Measurements from ENCODE around the gene SPTBN5. TPM values are rescaled to one million over a fixed set of nuclear protein-coding genes. Genes with fewer than 3 reads are reported as not detected.

The SPTBN5 gene
- total RNA-seq, 4 donors from 2014 or later, result 0.27 to 4.1 (median 1.8) TPM; not detected in 1

GRCh38 chr15:41891226-41891625 lies 2.6 kb downstream of the SPTBN5 start:
- H3K27me3 ChIP-seq, result no peaks in the 10 kb centered on the region
- TF ChIP-seq, protein P1, sequence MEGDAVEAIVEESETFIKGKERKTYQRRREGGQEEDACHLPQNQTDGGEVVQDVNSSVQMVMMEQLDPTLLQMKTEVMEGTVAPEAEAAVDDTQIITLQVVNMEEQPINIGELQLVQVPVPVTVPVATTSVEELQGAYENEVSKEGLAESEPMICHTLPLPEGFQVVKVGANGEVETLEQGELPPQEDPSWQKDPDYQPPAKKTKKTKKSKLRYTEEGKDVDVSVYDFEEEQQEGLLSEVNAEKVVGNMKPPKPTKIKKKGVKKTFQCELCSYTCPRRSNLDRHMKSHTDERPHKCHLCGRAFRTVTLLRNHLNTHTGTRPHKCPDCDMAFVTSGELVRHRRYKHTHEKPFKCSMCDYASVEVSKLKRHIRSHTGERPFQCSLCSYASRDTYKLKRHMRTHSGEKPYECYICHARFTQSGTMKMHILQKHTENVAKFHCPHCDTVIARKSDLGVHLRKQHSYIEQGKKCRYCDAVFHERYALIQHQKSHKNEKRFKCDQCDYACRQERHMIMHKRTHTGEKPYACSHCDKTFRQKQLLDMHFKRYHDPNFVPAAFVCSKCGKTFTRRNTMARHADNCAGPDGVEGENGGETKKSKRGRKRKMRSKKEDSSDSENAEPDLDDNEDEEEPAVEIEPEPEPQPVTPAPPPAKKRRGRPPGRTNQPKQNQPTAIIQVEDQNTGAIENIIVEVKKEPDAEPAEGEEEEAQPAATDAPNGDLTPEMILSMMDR (IDR thresholded peaks at IDR 0.05), result no peak
- TF ChIP-seq POLR2A (IDR thresholded peaks at IDR 0.05), result no peak
- H3K9me3 ChIP-seq, result no peaks in the 10 kb centered on the region
- peaks cover 0 to 24% (median 13%) of the 10 kb centered on the region in 4 donors for H3K4me1 ChIP-seq
- no peaks in the 10 kb centered on the region for H3K36me3 ChIP-seq
- H3K4me3 ChIP-seq, result no peak overlapping the region
- DNase-seq, result no peak
- no peak overlapping the region for H3K27ac ChIP-seq

DNA sequence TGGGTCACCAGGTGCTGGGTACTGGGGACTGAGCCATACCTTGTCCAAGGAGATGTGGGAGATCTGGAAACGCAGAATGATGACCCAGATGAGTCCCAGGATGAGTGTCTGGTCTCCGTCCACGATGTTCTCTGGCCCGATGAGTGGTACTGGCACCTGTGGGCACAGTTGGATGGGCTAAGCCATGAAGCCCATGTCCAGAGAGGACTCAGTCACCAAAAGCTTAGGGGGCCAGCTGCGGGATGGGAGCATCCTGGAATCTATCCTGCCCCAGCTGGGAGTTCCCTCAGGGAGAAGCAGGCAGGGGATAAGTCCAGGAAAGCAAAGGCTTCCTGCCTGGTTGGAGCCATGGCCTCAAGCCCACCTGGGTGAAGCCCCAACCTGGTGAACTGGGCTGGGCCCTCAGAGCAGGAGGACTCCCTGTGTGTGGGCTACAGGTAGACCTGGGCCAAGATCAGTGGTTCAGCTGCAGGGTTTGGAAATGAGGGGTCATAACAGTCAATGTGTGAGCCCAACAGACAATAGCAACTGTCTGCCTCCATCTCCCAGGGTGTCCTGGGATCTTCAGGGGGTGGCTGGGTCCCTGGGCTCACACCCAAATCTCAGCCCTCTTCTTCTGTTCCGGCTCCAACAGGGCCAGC lies 3.7 kb downstream of the SPTBN5 start:
- Histone ChIP-seq H3K27ac (no peak overlapping the region), H3K36me3 (no peaks in the 10 kb centered on the region), H3K27me3 (no peaks in the 10 kb centered on the region), H3K9me3 (no peaks in the 10 kb centered on the region), H3K4me3 (no peak overlapping the region), H3K4me1 (peaks cover 0 to 21% (median 12%) of the 10 kb centered on the region in 4 donors)
- no peak for TF ChIP-seq POLR2A (IDR thresholded peaks at IDR 0.05)
- TF ChIP-seq, protein P1 (IDR thresholded peaks at IDR 0.05), result no peak
- no peak for DNase-seq

GRCh38 chr15:41888662-41889253 lies 5.1 kb downstream of the SPTBN5 start:
- no peak for DNase-seq
- Histone ChIP-seq H3K4me3 (no peak overlapping the region), H3K27me3 (no peaks in the 10 kb centered on the region), H3K36me3 (no peaks in the 10 kb centered on the region), H3K9me3 (no peaks in the 10 kb centered on the region), H3K27ac (no peak overlapping the region), H3K4me1 (peaks cover 0 to 7% (median under 1%) of the 10 kb centered on the region in 4 donors)
- TF ChIP-seq, protein P1 (IDR thresholded peaks at IDR 0.05), result no peak
- TF ChIP-seq POLR2A (IDR thresholded peaks at IDR 0.05), result no peak

- Histone ChIP-seq H3K27me3 (no peaks in the 10 kb centered on the region), H3K4me3 (no peak overlapping the region), H3K9me3 (no peaks in the 10 kb centered on the region), H3K36me3 (no peaks in the 10 kb centered on the region), H3K27ac (no peak overlapping the region), H3K4me1 (peaks cover 0 to 7% (median 0%) of the 10 kb centered on the region in 4 donors)
- no peak for DNase-seq
- TF ChIP-seq, protein P1 (IDR thresholded peaks at IDR 0.05), result no peak
- no peak for TF ChIP-seq POLR2A (IDR thresholded peaks at IDR 0.05)
These were observed 6.0 kb downstream of the SPTBN5 start for GRCh38 chr15:41887893-41888292.

GRCh38 chr15:41887161-41887560 lies 6.7 kb downstream of the SPTBN5 start:
- no peaks in the 10 kb centered on the region for H3K36me3 ChIP-seq
- TF ChIP-seq POLR2A (IDR thresholded peaks at IDR 0.05), result no peak
- TF ChIP-seq, protein P1 (IDR thresholded peaks at IDR 0.05), result no peak

More at GRCh38 chr15:41887161-41887560, 6.7 kb downstream of the SPTBN5 start:
- peaks cover 0 to 7% (median 3%) of the 10 kb centered on the region in 4 donors for H3K4me1 ChIP-seq
- H3K9me3 ChIP-seq, result no peaks in the 10 kb centered on the region
- H3K27ac ChIP-seq, result no peak overlapping the region
- DNase-seq, result no peak
- H3K4me3 ChIP-seq, result no peak overlapping the region
- no peaks in the 10 kb centered on the region for H3K27me3 ChIP-seq

All from Peyer's patch (tissue), 4 donors.